OCI-LY1 (cell line): ENCODE results near the gene RGS14.
"Not testable (repeated sequence)": the region's sequence is repeated elsewhere in the genome, so short reads cannot be mapped to it uniquely, and the experiment has no call there.

Experiments
- H2AFZ ChIP-seq: fragments of 200-600 bp; sonication (generic), shearing (Covaris generic); 2 replicates; pipeline ENCODE4 v1.6.0; 2014; ENCODE audit warnings: antibody characterized with exemption, mild to moderate bottlenecking, low read length
- H3F3A ChIP-seq: fragments of 200-600 bp; sonication (generic), shearing (Covaris generic); 2 replicates; pipeline ENCODE4 v1.6.0; 2014; ENCODE audit warnings: mild to moderate bottlenecking, antibody characterized with exemption, low read length, moderate library complexity; ENCODE audit not compliant: insufficient read depth
- H3K27ac ChIP-seq: fragments of 200-600 bp; sonication (generic); 2 replicates; pipeline ENCODE4 v1.5.1; 2014; ENCODE audit warnings: low read length, mixed run types, mild to moderate bottlenecking, low read depth; ENCODE audit not compliant: poor library complexity, severe bottlenecking
- H3K27me3 ChIP-seq: fragments of 200-600 bp; sonication (generic); 2 replicates; pipeline ENCODE4 v1.6.0; 2014; ENCODE audit warnings: antibody characterized with exemption, mild to moderate bottlenecking, low read length, moderate library complexity; ENCODE audit not compliant: insufficient read depth
- H3K36me3 ChIP-seq: fragments of 200-600 bp; sonication (generic); 2 replicates; pipeline ENCODE4 v1.6.1; 2014; ENCODE audit warnings: mild to moderate bottlenecking, antibody characterized with exemption, low read length, moderate library complexity, mixed read lengths; ENCODE audit not compliant: insufficient read depth
- H3K4me1 ChIP-seq: fragments of 200-600 bp; sonication (generic); 2 replicates; pipeline ENCODE4 v1.5.1; 2014; ENCODE audit warnings: mild to moderate bottlenecking, low read length, moderate library complexity; ENCODE audit not compliant: insufficient read depth, severe bottlenecking
- H3K4me2 ChIP-seq: fragments of 200-600 bp; sonication (generic), shearing (Covaris generic); 2 replicates; pipeline ENCODE4 v1.6.1; 2014; ENCODE audit warnings: low read length
- H3K4me3 ChIP-seq: fragments of 200-600 bp; sonication (generic); 2 replicates; pipeline ENCODE4 v1.5.1; 2014; ENCODE audit warnings: low read length, low read depth, mild to moderate bottlenecking, mixed read lengths; ENCODE audit not compliant: poor library complexity, severe bottlenecking
- H3K79me2 ChIP-seq: fragments of 200-600 bp; shearing (Covaris generic); 2 replicates; pipeline ENCODE4 v1.6.1; 2016; ENCODE audit warnings: mixed run types, low read length, mixed read lengths; ENCODE audit not compliant: insufficient read depth
- H3K9ac ChIP-seq: fragments of 200-600 bp; sonication (generic), shearing (Covaris generic); 2 replicates; pipeline ENCODE4 v1.6.1; 2014; ENCODE audit warnings: mild to moderate bottlenecking, low read length, mixed read lengths
- H3K9me2 ChIP-seq: fragments of 200-600 bp; sonication (generic), shearing (Covaris generic); 2 replicates; pipeline ENCODE4 v1.6.1; 2014; ENCODE audit warnings: low read depth, mild to moderate bottlenecking, low read length, mixed read lengths
- H3K9me3 ChIP-seq: fragments of 200-600 bp; shearing (Covaris generic); 2 replicates; pipeline ENCODE4 v1.6.1; 2014; ENCODE audit warnings: low read length, mixed read lengths
- H4K20me1 ChIP-seq: fragments of 200-600 bp; sonication (generic), shearing (Covaris generic); 2 replicates; pipeline ENCODE4 v1.6.0; 2016; ENCODE audit warnings: mild to moderate bottlenecking, low read length; ENCODE audit not compliant: insufficient read depth
- CTCF ChIP-seq: fragments of 200-600 bp; sonication (generic), shearing (Covaris generic); IDR thresholded peaks from 2 replicates; pipeline ENCODE4 v1.5.1; 2017; ENCODE audit warnings: mild to moderate bottlenecking, antibody characterized with exemption, low read length, moderate library complexity, mixed read lengths
- EZH2 ChIP-seq: fragments of 200-600 bp; sonication (generic), shearing (Covaris generic); IDR thresholded peaks from 2 replicates; pipeline ENCODE4 v1.8.0; 2017; ENCODE audit warnings: borderline replicate concordance, mixed run types, mild to moderate bottlenecking, antibody characterized with exemption, low read length, moderate library complexity, mixed read lengths

RGS14 gene

GRCh38 chr5:177414481-177414880, 56.8 kb downstream of the RGS14 start:
- Histone ChIP-seq H3K27ac (no peak overlapping the region), H3K36me3 (no peaks in the 10 kb centered on the region), H3K9ac (no peak overlapping the region), H3K4me3 (no peak overlapping the region), H3K4me2 (no peak overlapping the region), H3K27me3 (peaks cover 6% of the 10 kb centered on the region; the same call in 1 of the 2 replicates), H3K4me1 (no peaks in the 10 kb centered on the region), H2AFZ (no peak overlapping the region), H3F3A (no peaks in the 10 kb centered on the region), H3K9me3 (no peaks in the 10 kb centered on the region), H3K9me2 (no peaks in the 10 kb centered on the region), H4K20me1 (no peaks in the 10 kb centered on the region), H3K79me2 (no peaks in the 10 kb centered on the region)
- TF ChIP-seq CTCF (no peak), EZH2 (no peak)

- not testable (repeated sequence) for H2AFZ ChIP-seq, H3K79me2 ChIP-seq, H3K27ac ChIP-seq, H3K27me3 ChIP-seq, H3K9ac ChIP-seq, H4K20me1 ChIP-seq, H3F3A ChIP-seq, H3K4me2 ChIP-seq, H3K9me2 ChIP-seq, H3K36me3 ChIP-seq, H3K9me3 ChIP-seq, H3K4me3 ChIP-seq, H3K4me1 ChIP-seq
Observed at GRCh38 chr5:177417081-177417480, 59.4 kb downstream of the RGS14 start.

- H4K20me1 ChIP-seq = no peaks in the 10 kb centered on the region
- no peak overlapping the region for H3K27ac ChIP-seq
- no peaks in the 10 kb centered on the region for H3K27me3 ChIP-seq
- no peaks in the 10 kb centered on the region for H3K9me3 ChIP-seq
- no peak overlapping the region for H2AFZ ChIP-seq
- no peaks in the 10 kb centered on the region for H3F3A ChIP-seq
- no peak overlapping the region for H3K4me2 ChIP-seq
- H3K9ac ChIP-seq = no peak overlapping the region
- H3K4me3 ChIP-seq = no peak overlapping the region
- H3K79me2 ChIP-seq = no peaks in the 10 kb centered on the region
- H3K4me1 ChIP-seq = peaks cover 6% of the 10 kb centered on the region
- TF ChIP-seq CTCF (no peak), EZH2 (no peak)
- H3K36me3 ChIP-seq = no peaks in the 10 kb centered on the region
- H3K9me2 ChIP-seq = no peaks in the 10 kb centered on the region
Observed at GRCh38 chr5:177419046-177419445, 61.3 kb downstream of the RGS14 start.

- H2AFZ ChIP-seq, H3K79me2 ChIP-seq, H3K9ac ChIP-seq, H3K9me3 ChIP-seq, H3F3A ChIP-seq, H3K9me2 ChIP-seq, H3K4me2 ChIP-seq, H3K4me3 ChIP-seq, H3K27ac ChIP-seq, H3K36me3 ChIP-seq, H4K20me1 ChIP-seq, H3K27me3 ChIP-seq: not testable (repeated sequence)
- H3K4me1 ChIP-seq = peaks cover 12% of the 10 kb centered on the region
Observed at GRCh38 chr5:177420472-177420871, 62.7 kb downstream of the RGS14 start.
